ENCODE data around the gene PRKD2. TPM values are rescaled to one million over a fixed set of nuclear protein-coding genes. Genes with fewer than 3 reads are reported as not detected.

PRKD2 gene
- total RNA-seq, 1 donor from 2014 or later, result 101 TPM

- intact Hi-C loops (cut with DNase I), result no loop called here
- Histone ChIP-seq H3K27me3 (no peaks in the 10 kb centered on the region), H3K4me1 (no peaks in the 10 kb centered on the region), H3K27ac (no peak overlapping the region), H3K4me3 (no peak overlapping the region), H3K36me3 (peaks cover 9 to 21% of the 10 kb centered on the region in 2 donors), H3K9me3 (no peaks in the 10 kb centered on the region)
- TF ChIP-seq CTCF (IDR thresholded peaks at IDR 0.05), result peak; percentile 9 to 21 (median 21)
- DNase-seq (ENCODE audit: low spot score in 2 of 2), result no peak
Observed at GRCh38 chr19:46753420-46754155, 36.7 kb upstream of the PRKD2 start.

- Histone ChIP-seq H3K27ac (no peak overlapping the region), H3K36me3 (peaks cover 0 to 14% of the 10 kb centered on the region in 2 donors), H3K4me3 (no peak overlapping the region), H3K27me3 (no peaks in the 10 kb centered on the region), H3K9me3 (no peaks in the 10 kb centered on the region), H3K4me1 (peaks cover 4 to 14% of the 10 kb centered on the region in 2 donors)
- intact Hi-C loops (cut with DNase I), result no loop called here
- no peak for DNase-seq (ENCODE audit: low spot score in 2 of 2)
- TF ChIP-seq CTCF (IDR thresholded peaks at IDR 0.05), result peak in 2 of 3 experiments; percentile 70 to 72
Observed at GRCh38 chr19:46748325-46749109, 31.6 kb upstream of the PRKD2 start.

GRCh38 chr19:46746281-46747057 lies 29.6 kb upstream of the PRKD2 start, which contains the start of gene STRN4:
TSS of gene STRN4 (minus strand) at chr19:46746450. CDS start at chr19:46746430, 20 bp downstream.
- peaks cover 4 to 17% of the 10 kb centered on the region in 2 donors for H3K4me1 ChIP-seq

GRCh38 chr19:46745521-46746280 lies 28.8 kb upstream of the PRKD2 start, which contains the start of gene FKRP:
TSS of gene FKRP (plus strand) at chr19:46746057. CDS start at chr19:46755451, 9,394 bp downstream.
- no peak for DNase-seq (ENCODE audit: low spot score in 2 of 2)
- H3K4me1 ChIP-seq, result peaks cover 4 to 17% of the 10 kb centered on the region in 2 donors

More at GRCh38 chr19:46746281-46747057, 29.6 kb upstream of the PRKD2 start, which contains the start of gene STRN4:
- Histone ChIP-seq H3K4me3 (peak within 1 kb of the TSS; percentile 99 to 100), H3K27ac (peak within 1 kb of the TSS; percentile 75 to 93), H3K9me3 (no peaks in the 10 kb centered on the region), H3K36me3 (peaks cover 0 to 10% of the 10 kb centered on the region in 2 donors), H3K27me3 (no peaks in the 10 kb centered on the region)
- TF ChIP-seq CTCF (IDR thresholded peaks at IDR 0.05), result no peak
- no peak for DNase-seq (ENCODE audit: low spot score in 2 of 2)
- intact Hi-C loops (cut with DNase I), result no loop called here

More at GRCh38 chr19:46745521-46746280, 28.8 kb upstream of the PRKD2 start, which contains the start of gene FKRP:
- Histone ChIP-seq H3K36me3 (peaks cover 0 to 8% of the 10 kb centered on the region in 2 donors), H3K27me3 (no peaks in the 10 kb centered on the region), H3K4me3 (peak within 1 kb of the TSS; percentile 99 to 100), H3K9me3 (no peaks in the 10 kb centered on the region), H3K27ac (peak within 1 kb of the TSS; percentile 75 to 93)
- no peak for TF ChIP-seq CTCF (IDR thresholded peaks at IDR 0.05)
- intact Hi-C loops (cut with DNase I), result no loop called here

Data from ascending aorta (tissue), 2 donors.